ENCODE measurements around the gene GOLGA6A.
"Not testable (repeated sequence)": the region's sequence is repeated elsewhere in the genome, so short reads cannot be mapped to it uniquely, and the experiment has no call there.

GOLGA6A gene

DNA sequence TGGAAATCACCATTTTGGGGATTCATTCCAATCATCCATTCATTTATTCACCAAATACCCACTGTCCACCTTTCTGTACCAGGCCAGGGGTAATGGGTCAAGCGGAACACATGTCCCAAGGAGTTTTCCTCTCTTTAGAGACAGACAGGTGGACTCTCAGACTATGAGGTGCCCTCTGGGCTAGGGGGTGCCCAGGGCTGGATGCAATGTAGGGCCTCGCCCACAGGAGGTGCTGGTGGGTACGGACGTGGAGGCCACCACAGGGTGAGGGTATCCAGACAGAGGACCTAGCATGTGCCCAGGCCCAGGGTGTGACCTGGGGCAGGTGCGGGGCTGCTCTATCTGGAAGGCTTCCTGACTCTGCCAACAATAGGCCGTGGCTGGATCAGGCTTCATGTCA lies 26.3 kb upstream of the GOLGA6A start:
- DNase-seq (ENCODE audit: low read depth in 2 of 3, low spot score in 2 of 3), result not testable (repeated sequence)

DNA sequence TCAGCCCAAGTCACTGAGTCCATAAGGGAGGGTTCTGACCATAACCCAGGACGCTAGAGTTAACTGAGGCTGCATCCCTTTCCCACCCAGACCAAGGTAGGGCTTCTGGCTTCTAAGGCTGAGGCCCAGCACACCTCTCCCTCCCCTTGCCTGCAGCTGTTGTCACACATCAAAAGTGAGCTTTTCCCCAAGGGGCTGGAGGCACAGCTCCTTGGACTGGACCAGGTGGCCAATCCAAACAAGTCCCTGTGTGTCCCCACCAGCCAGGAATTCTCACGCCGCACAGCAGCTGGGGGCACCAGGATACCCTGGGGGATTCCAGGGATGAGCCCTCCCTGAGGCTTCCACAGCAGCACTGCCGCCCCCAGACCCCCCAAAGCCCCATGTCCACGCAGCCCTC lies 25.8 kb upstream of the GOLGA6A start:
- no peak for DNase-seq (ENCODE audit: low read depth in 2 of 3, low spot score in 2 of 3)

DNA sequence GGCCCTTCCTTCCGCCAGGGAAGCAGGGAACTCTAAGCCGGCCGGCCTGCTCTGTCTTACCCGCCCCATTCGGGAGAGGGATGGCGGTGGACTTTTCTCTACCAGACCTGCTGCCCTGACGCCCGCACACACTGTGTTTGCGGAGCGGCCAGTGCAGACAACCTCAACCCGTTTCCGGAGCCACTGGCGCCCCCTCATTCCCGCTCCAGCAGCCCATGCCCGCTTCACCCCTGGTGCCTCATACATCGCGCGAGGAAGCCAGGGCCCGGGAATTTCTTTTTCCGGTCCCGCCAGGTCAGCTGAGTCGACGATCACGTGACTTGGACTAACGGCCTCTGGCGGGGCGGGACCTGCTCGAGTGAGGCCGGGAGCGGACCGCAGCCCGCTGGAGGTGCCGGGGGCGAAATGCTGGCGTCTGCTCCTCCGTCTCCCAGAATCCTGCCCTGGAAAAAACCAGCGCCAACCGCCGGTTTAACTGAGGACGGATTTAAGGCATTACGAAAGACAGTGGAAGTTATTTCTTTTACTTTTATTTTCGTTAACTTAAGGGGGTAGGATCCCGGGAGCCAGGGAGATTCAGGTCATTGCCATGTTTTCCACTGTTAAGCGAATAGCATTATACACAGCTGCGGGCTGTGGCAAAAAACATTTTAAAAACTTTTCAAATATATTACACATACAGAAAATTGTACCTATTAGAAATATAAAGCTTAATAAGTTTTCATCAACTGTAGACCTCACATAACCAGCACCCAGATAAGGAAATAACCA lies 17.8 kb upstream of the GOLGA6A start:
- peak; percentile 74 to 85 (median 78) for DNase-seq (ENCODE audit: low read depth in 2 of 3, low spot score in 2 of 3)

DNA sequence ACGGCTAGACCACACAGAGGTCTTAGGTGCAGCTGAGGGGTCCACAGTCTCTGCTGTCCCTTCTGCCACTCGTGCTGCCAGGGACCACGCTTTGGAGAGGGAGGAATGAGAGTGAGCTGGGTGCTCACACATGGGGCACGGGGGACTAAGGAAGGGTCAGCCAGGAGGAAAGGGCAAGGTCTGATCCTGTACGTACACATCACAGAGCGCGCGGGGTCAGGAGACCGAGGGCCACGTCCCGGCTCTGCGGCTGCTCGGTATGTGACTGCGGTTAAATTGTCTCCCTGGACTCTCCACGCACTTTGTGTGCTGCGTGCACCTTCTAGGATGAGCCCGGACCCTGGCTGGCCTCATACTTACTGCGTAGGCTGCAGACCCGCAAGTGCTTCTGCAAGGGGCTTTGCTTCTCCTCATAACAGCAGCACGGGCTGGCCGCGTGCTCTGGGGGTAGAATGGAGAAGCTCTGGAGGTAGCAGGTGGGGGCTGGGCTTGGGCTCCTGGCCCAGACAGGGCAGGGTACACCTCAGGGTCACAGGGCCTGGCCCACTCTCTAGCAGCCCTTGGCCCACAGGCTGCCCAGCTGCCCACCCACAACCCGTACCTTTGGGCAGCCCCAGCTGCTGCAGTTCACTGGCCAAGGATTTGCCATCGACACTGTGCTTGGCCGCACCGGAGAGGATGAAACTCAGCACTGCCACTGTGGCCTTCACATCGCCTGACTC lies 14.6 kb upstream of the GOLGA6A start:
- DNase-seq (ENCODE audit: low read depth in 2 of 3, low spot score in 2 of 3), result not testable (repeated sequence)

DNA sequence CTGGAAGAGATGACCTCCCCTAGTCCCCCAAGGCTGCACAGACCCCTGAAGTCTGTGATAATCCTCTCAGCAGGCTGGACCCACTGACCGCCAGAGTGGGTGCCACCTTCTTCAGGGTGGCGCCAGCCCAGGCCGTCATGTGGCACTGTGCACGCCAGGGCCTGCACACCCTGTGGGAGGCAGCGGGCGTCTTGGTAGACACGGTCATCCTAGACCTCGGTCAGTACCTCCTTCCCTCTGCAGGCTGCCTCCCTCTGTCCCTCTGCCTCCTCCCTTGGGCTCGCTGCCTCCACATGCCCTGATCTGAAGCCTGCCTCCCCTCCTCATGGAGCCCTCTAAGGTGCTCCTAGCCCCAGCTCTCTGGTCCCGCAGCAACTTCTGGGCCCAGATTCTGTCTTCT lies 13.3 kb upstream of the GOLGA6A start:
- not testable (repeated sequence) for DNase-seq (ENCODE audit: low read depth in 2 of 3, low spot score in 2 of 3)

DNA sequence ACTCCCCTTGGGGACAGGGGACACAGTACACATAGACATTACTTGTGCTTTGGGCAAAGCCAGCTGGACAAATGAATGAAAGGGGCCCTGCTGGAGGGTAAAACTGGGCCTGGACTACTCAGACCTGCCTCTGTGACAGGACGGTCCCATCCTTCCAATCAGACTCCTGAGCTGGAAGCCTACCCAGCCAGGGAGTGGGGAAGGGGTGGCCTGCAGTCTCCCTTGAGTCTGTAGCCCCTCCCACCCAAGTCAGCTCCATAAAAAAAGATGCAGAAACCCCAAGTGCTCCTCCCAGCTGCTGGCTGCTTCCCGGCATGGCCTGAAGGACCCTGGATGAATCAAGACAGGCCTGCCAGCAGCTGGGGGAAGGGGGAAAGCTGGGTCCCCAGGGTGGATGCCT lies 12.2 kb upstream of the GOLGA6A start:
- DNase-seq (ENCODE audit: low read depth in 2 of 3, low spot score in 2 of 3), result not testable (repeated sequence)

DNA sequence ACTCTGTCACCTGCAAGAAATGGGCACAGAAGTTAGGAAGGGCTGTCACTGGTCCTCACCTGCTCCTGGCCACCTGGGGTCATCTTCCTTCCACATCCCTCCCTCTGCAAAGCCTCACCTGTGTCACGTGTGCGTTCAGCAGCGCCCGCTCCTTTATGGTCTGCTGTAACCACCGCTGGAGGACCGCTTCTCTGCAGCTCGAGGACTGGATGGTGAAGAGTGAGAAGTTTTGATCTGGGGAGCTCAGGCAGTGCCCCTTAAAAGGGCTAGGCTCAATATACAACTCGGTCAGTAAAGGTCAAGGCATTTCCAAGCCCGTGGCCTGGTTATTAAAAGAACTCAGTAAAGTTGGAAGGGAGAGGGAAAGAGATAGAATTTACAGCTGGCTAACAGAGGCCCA lies 6.6 kb downstream of the GOLGA6A start:
- DNase-seq (ENCODE audit: low read depth in 2 of 3, low spot score in 2 of 3), result not testable (repeated sequence)

DNA sequence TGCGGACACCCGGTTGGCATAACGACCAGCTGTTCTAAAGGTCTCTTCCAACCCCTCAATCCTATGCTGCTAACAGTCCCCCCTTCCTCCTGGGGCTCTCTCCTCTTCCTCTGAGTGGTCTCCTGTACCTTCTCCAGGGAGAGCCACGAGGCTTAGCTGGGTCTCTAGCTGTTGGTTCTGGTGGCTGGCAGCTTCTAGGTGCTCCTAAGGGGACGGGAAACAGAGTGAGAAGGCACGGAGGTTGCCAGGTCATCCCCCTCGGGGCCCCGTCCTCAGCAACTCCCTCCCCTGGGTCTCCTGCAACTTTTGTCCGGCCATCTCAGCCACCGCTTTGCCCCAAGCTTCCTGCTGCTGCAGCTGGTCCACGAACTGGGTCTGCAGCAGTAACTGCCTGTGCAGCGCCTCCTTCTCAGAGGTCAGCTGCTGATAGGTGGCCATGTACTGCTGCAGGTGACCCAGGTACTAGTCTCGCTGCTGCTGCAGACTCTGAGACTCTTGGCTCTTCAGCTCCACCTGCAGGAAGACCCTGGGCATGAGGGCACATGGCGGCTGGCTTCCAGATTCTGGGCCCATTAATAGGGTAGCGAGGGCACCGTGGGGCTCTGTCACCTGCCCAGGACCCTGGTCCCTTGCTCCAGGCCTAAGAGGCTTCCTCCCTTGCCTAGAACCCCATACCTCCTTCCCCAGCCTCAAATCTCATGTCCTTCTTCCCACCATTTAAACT lies 9.6 kb downstream of the GOLGA6A start:
- DNase-seq (ENCODE audit: low read depth in 2 of 3, low spot score in 2 of 3), result peak in 1 of 3 experiments; percentile 30

DNA sequence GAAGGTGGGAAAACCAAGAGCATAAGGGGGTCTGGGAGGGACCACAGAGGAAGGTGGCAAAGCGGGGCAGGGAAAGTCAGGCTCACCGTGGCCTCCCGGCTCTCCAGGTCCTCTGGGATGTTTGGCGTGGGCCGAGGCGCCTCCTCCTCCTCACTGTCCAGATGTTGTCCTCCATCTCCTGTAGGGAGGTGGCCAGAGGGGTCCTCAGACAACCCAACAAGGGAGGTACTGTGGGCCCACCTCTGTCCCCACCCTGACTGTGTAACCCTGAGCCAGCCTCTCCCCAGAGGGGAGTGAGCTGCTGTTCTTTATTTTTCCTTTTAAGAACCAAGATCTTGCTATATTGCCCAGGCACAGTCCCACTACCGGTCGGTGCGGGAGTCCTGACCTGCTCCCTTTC lies 10.2 kb downstream of the GOLGA6A start:
- not testable (repeated sequence) for DNase-seq (ENCODE audit: low read depth in 2 of 3, low spot score in 2 of 3)

DNA sequence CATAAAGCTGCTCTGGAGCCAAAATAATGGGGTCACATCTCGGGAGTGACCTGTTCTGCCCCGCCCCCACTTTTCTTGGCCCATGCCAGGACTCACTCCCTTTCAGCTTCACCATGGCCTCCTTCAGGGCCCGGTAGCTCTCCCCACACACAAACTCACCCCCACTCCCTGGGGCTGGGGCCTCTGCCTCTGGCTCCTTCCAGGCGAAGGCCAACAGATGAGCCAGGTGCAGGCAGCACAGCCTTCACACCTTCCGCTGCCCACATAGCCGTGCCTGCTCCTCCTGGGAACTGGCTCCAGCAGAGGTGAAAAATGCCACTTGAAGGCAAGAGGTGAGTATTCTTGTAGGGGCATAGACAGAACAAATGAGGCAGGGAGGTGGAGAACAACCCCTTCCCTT lies 10.7 kb downstream of the GOLGA6A start:
- DNase-seq (ENCODE audit: low read depth in 2 of 3, low spot score in 2 of 3), result not testable (repeated sequence)

DNA sequence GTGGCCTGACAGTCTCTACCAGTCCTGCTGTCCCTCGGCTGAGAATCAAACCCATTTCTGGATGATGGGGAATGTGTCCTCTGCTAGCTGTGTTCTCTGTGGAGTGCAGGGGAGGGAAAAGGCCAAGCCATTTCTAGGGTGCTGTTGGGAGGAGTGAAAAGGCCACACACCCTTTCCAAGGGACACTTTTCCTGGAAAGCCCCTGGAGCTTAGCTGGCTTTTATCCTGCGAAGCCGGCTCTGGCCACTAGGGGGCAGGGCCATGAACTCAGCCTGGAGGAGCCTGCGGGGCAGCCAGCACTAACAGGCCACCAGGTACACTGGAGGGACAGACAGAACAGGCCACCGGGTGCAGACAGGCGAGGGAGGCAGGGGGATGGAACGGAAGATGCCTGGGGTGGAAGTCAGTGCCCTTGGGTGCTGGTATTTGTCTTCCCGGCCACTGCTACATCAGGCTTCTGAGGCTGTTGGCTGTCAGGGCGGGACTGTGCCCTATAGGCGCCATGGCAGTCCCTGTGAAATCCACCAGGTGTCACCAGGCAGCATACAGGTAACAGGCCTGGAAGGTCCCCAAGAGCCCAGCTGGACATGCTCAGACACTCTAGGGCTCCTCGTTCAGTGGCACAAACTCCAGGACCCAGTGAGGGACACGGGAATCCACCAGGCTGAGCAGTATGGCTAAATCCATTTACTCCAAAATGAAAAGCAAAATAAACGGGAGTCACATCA lies 16.5 kb downstream of the GOLGA6A start:
- peak in 2 of 3 experiments; percentile 15 to 40 for DNase-seq (ENCODE audit: low read depth in 2 of 3, low spot score in 2 of 3)

DNA sequence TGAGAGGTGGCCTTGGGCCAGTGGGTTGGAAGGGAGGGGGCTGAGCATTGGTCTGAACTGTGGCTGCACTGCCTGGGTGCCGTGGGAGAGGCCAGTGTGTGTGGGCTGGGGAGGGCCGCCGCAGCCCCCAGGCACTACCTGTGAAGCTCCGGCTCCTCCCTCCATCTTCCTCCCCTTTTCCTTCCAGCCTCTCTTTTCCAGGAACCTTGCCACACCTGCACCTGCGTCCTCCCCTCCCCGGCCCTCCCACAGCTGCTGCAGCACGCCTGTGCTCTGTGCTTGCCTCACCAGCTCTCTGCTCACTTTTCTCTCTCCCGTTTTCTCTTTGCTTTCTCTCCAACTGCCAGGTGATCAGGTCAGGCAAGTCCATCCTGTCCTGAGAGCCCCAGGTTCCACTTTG lies 17.5 kb downstream of the GOLGA6A start:
- not testable (repeated sequence) for DNase-seq (ENCODE audit: low read depth in 2 of 3, low spot score in 2 of 3)

DNA sequence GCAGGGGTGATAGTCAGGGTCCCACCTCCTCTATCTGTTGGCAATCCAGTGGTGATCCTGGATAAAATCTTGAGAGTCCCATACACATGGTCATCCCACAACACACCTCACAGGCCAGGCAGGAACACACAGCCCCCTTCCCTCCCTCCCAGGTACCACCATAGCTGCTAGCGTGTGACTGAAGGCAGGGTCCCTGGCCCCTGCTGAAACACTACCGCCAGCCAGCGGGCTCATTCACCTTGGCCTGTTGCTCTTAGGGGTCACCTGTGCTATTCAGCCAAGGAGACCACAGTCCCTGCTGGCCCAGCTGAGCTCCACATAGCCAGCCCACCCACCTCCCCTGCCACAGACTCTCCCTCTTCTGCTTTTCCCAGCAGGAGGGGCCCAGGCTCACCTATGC lies 18.2 kb downstream of the GOLGA6A start:
- not testable (repeated sequence) for DNase-seq (ENCODE audit: low read depth in 2 of 3, low spot score in 2 of 3)

DNA sequence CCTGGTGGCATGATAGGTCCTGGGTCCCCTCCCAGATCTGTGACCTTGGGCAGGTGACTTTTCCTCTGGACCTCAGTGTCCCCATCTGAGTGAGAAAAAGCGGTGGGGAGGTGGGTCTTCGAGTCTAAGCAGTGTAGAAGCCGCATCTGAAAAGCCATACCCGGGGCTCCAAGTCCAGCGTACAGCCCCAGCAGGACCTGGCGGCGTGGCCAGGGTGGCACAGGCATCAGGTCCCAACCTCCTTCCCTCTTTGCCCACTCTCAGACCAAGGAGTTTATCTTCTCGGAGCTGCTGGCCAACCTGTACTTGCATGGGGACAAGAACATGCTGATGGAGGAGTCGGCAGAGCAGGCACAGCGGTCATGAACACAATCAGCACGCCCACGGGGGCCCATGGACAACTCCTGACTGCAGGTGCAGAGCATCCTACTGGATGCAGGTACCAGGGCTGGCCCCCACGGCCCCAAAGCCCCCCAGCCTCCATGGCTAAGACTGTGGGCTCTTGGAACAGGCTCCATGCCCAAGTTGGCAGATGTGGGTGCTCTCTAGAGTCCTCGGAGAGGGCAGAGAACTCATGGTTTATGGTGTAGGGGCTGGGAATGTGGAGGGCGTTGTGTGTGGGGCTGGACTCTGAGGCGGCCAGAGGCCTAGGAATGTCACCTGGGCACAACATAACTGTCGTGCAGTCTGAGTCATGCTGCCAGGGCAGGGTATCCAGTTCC lies 18.8 kb downstream of the GOLGA6A start:
- DNase-seq (ENCODE audit: low read depth in 2 of 3, low spot score in 2 of 3), result not testable (repeated sequence)

DNA sequence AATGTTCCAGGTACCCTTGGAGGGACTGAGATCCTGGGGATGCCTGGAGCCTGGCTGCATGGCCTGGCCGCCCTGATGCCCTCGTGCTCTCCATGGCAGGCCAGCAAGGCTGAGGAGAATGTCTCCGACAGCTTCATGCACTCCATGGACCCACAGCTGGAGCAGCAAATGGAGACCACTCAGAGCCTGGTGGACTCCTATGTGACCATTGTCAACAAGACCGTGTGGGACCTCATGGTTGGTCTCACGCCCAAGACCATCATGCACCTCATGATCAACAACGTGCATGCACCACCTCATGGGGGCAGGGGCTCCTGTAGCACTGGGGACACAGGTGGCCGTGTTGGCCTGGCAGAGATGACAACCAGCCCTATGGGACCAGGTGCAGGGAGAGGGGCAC lies 19.7 kb downstream of the GOLGA6A start:
- DNase-seq (ENCODE audit: low read depth in 2 of 3, low spot score in 2 of 3), result no peak

DNA sequence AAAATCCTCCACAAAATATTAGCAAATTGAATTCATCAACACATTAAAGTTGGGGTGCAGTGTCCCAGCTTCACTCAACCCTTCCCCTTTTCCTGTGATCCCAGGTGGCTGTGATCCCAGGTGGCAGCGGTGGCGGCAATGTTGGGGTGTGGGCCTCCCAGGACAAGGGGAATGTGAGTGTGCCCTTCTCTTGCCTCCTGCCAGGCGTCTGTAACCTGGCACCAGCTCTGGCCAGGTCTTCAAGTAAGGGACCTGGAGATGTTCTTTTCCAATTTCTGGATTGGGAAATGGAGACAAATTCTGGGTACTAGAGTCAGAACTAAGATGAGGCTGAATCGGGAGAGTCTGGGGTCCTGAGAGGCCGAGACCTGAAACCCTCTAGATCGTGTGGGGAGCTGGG lies 20.1 kb downstream of the GOLGA6A start:
- no peak for DNase-seq (ENCODE audit: low read depth in 2 of 3, low spot score in 2 of 3)

DNA sequence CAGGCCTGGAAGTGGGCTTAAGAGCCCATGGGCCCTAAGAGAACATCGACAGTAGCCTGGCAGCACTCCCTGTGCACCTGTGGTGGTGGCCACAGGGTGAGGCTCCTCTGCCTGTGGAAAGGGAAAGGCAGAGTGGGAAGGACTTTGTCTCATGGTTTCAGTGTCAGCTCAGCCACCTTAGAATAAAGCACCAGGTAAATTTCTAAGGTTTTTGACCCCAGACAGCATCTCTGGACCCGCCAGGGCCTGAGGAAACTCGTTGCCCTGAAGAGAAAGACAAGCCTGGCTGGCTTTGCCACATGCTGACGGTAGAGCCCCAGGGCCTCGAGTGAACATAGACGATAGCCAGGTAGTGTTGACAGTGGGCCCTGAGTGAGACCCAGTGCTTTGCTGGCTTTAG lies 22.1 kb downstream of the GOLGA6A start:
- no peak for DNase-seq (ENCODE audit: low read depth in 2 of 3, low spot score in 2 of 3)

DNA sequence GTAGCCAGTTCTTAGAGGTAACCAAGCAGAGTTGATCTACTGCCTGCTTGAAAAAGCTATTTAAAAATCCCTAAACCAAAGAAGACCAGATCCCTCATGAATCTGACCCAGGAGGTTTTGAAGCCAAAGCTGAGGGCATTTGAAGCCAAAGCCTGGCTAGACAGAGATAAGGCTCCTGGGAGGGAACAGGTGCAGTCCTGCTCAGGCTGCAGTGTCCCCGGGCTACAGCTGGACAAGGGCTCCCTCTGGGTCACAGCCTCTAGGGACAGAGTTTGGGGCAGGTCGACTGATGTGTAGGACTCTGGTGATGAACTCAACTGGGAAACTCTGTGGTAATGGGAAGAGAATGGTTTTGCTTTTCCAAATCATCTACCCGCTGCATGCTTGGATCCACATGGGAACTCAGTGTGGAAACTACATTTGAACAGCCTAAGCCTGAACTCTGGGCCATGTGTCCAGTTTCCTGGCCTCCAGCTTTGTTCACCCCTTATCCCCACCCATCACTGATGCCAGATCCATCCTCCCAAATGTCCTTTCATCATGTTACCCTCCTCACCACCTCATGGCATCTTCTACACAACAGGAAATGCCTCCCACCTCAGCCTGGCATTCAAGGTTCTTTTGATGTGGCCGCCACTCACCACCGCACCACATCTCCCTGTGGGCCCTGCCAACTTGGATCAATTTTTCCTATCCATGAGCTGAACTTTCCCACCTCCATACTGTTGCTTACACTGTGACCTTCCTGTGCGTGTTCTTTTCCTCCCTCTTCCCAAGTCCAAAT lies 23.1 kb downstream of the GOLGA6A start:
- not testable (repeated sequence) for DNase-seq (ENCODE audit: low read depth in 2 of 3, low spot score in 2 of 3)

DNA sequence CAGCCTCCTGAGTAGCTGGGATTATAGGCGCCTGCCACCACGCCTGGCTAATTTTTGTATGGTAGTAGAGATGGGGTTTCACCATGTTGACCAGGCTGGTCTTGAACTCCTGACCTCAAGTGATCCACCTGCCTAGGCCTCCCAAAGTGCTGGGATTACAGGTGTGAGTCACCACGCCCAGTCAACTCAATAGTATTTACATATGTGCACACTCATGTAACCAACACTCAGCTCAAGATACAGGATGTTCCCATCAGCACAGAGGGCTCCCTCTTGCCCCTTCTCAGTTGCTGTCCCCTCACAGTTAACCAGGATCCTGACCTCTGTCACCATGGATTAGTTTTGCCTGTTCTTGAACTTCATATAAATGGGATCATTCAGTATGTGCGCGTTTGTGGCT lies 26.0 kb downstream of the GOLGA6A start:
- DNase-seq (ENCODE audit: low read depth in 2 of 3, low spot score in 2 of 3), result not testable (repeated sequence)

DNA sequence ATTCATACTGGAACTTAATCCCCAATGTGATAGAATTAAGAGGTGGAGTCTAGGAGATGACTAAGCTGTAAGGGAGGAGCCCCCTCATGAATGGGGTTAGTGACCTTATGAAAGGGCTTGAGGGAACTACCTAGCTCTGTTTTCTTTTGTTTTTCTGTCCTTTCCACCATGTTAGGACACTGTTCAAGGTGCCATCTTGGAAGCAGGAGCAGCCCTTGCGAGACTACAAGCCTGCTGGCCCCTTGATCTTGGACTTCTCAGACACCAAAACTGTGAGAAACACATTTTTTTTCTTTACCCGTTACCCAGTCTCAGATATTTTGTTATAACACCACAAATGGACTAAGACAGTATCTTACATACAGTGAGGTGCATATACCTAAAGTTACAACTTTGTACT lies 26.5 kb downstream of the GOLGA6A start:
- DNase-seq (ENCODE audit: low read depth in 2 of 3, low spot score in 2 of 3), result no peak
